GM12872 (cell line): ENCODE results near the gene ATXN7.

Experiments
- CTCF ChIP-seq: IDR thresholded peaks from 3 replicates; pipeline ENCODE4 v1.5.1; 2011; ENCODE audit warnings: low read depth, mild to moderate bottlenecking, low read length, moderate library complexity; ENCODE audit not compliant: insufficient read depth

ATXN7 gene

DNA sequence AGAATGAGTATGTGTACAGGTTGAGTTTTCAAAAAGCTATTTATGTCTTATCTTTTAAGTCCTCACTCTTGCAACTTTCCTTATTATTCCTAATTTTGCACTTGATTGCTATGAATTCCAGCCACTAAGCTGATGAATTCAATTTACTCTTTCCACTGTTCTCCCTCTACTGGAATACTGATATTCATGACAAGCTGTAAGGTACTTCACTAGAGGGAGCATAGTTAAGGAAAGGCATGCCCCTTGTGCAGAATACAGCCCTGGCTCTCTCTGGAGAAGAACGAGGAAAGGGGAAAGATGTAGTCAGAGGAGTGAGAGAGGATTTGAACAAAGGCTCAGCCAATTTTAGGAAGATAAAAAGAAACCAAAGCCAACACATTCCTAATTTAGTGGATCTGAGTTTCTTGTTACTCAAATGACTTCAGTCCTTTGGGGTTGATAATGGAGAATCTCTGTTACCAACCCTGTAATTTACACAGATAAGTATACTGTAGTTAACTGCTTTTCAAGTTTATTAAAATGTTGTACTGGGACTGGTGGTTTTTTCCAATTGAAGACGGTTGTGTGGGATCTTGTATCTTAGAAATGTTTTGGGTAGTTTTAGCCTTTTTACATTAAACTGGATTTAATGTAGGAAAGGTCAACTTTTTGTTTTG lies 44.5 kb downstream of the ATXN7 start:
- no peak for TF ChIP-seq CTCF

DNA sequence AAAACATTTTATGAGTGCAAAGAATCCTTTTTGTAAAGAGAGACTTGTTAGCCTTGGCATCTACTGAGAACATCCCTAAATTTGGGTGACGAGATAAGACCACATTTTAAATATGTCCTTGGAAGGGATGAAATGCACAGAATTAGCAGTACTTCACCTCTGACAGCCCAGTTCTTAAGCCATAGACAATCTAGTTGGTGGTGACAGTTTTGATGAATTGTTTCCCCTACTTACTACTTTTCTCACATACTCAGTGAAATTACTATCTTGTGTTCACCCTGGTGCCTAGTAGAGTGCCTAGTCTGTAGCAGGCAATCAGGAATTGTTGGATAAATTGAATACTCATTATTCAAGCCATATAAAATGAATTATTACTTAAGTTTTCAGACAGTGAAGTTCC lies 45.1 kb downstream of the ATXN7 start:
- no peak for TF ChIP-seq CTCF

GRCh38 chr3:63909431-63909830 lies 45.8 kb downstream of the ATXN7 start:
- no peak for TF ChIP-seq CTCF

GRCh38 chr3:63910001-63910400 lies 46.3 kb downstream of the ATXN7 start:
- TF ChIP-seq CTCF: no peak

- TF ChIP-seq CTCF: no peak
Observed at GRCh38 chr3:63910891-63911290, 47.2 kb downstream of the ATXN7 start.

DNA sequence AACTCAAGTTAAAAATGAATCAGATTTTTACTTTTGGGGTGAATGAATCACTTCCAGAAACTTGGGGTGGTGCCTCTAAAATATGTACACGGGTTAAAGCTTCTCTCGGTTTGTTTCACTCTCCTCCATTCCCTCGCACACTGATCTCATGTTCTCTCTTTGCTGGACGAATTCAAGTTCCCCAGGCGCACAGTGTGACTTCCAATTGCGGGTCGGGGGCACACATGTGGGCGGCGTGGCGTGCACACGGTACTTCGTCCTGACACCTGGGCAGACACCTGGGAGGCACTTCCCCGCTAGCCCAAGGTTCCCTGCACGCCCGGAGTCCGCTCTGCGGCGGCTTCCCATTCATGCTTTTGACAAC lies 47.8 kb downstream of the ATXN7 start:
- TF ChIP-seq CTCF: no peak

DNA sequence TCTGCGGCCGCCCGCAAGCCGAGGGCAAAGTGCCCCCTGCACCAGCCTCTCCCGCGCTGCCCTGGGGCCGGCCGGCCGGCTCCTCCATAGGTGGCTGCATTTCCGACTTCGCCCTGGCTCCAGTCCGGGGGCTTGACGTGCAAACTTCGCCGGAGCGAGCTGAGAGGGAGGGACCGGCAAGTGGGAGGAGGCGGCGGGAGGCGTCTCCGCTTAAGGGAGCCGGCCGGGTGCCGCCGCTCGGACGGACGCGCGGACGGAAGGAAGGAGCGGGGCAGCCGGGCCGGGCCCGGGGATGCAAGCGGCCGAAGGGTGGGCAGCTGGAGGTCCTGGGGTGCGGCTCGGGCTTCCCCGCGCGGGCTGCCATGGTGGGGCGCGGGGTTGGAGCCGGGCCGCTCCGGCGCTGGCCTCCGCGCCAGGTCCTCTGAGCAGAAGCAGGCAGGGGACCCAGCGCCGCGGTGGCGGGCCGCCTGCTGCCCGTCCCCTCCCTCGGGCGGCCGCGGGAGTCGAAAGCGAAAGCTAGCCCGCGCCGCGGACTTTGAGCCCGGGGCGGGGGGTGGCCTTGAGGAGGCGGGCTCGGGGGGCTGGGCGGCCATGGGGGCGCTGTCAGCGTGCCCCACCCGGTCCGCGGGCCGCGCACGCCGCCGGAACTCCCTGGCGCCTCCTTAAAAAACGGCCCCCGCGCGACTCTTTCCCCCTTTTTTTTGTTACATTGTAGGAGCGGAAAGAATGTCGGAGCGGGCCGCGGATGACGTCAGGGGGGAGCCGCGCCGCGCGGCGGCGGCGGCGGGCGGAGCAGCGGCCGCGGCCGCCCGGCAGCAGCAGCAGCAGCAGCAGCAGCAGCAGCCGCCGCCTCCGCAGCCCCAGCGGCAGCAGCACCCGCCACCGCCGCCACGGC lies 48.5 kb downstream of the ATXN7 start, which contains the start of gene SCAANT1:
SCAANT1 (minus strand) TSS at position 511 of the 895 bp plus-strand sequence.
- TF ChIP-seq CTCF: no peak
